GM12878 (cell line): ENCODE measurements around the gene THADA. TPM values are rescaled to one million over a fixed set of nuclear protein-coding genes. Genes with fewer than 3 reads are reported as not detected.

Source experiments
- CEBPZ ChIP-seq: fragments of 150-350 bp; IDR thresholded peaks from 2 replicates; pipeline ENCODE4 v1.6.1; 2016; ENCODE audit warnings: low read depth, low read length
- FOXK2 ChIP-seq: fragments of 450-650 bp; IDR thresholded peaks from 2 replicates; pipeline ENCODE4 v1.6.1; 2017; ENCODE audit warnings: mild to moderate bottlenecking, moderate library complexity
- IKZF1 ChIP-seq: fragments of 450-650 bp; conservative IDR thresholded peaks from 2 replicates; pipeline ENCODE4 v1.6.1; 2017; ENCODE audit warnings: antibody characterized with exemption, mild to moderate bottlenecking
- NR2C1 ChIP-seq: fragments of 450-650 bp; IDR thresholded peaks from 2 replicates; pipeline ENCODE4 v1.6.1; 2017; ENCODE audit warnings: antibody characterized with exemption, mild to moderate bottlenecking, moderate library complexity
- REST ChIP-seq: IDR thresholded peaks from 2 replicates; pipeline ENCODE4 v1.6.1; 2012; ENCODE audit warnings: mild to moderate bottlenecking, low read depth, low read length
- SUPT20H ChIP-seq: IDR thresholded peaks from 2 replicates; pipeline ENCODE4 v1.6.1; 2011; ENCODE audit warnings: low read depth, mild to moderate bottlenecking, low read length, moderate library complexity, borderline replicate concordance; ENCODE audit not compliant: control insufficient read depth
- polyA plus RNA-seq, 11 experiments: library from polyadenylated mRNA; depleted of rRNA in 4 of 11; unstranded in 6 of 11; stranded (reverse) in 5 of 11; fragments of >200 nt; fragmentation: Nextera tagmentation in 4 of 11; fragmentation: Illumina TruSeq in 1 of 11; extraction: Ambion mirVana in 4 of 11; extraction: Trizol in 1 of 11; gene quantifications; 1 replicate in 1 of 11; 2 replicates in 10 of 11; pipeline versions ENCODE4 v1.2.1 to v1.2.3, GENCODE V29; 2011 to 2016; ENCODE audit warnings: inconsistent platforms in 2 of 11, missing spikeins in 2 of 11, low read depth in 1 of 11
- total RNA-seq, 4 experiments: library from RNA; depleted of rRNA in 3 of 4; stranded (reverse); fragments of >200 nt in 3 of 4; fragmentation: Illumina TruSeq in 1 of 4; extraction: Trizol in 1 of 4; gene quantifications; 2 replicates each; pipeline versions ENCODE4 v1.2.1 to v1.2.3, GENCODE V29; 2013 to 2021

THADA gene
- total and polyA plus RNA-seq, 10 of the 15 experiments (the other 5 are each of a cell fraction or from before 2014, with no cell fraction given) = 14.6 to 33.2 (median 23.2) TPM

DNA sequence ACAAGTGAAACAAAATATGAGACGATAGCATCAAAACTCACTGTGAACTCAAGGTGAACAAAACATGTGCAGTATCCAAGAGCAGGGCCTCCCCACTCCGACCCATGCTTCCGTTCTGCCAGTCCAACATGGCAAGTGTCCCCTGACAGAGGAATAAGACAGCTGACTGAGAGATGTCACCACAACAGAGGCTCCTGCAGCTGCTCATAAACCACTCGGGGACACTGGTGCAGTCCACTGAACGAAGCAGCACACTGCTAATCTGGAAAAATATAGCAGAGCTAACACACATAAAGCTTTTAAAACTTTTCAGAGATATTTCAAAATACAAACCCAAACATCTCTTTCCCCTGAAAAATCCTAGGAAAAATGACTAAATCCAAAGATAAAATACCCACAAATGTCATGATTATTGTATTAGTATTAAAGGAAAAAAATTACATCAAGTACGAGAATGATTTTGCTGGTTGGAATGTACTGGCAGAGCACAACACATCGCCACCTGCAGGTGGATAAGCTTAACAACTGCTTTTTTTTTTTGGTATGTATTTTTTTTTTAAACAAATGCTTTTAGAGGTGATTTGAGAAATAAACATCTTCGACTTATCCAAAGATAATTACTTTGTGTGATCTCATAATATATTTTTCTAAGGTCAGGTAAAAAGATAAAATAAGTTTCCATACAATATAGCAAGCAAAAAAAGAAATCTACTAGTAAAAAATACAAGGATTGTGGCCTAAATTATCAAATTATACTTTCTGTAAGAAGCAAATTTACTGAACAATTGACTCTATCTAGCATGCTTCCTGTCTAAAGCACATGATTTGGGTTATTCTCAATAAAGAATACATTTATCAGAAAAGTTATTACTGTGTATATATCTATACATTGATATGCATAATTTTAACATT lies 18.6 kb downstream of the THADA start (continued):
- TF ChIP-seq CEBPZ = no peak
- TF ChIP-seq IKZF1 = no peak
- TF ChIP-seq REST = no peak
- TF ChIP-seq SUPT20H = no peak
- no peak for TF ChIP-seq NR2C1
- no peak for TF ChIP-seq FOXK2
- TF ChIP-seq, all 136 proteins: peak for 4
